AG08396 (cell line): Measurements from ENCODE around the gene SCAF4.

Source experiments
- DNase-seq: peaks from one replicate; pipeline ENCODE4 v3.0.0; 2012; ENCODE audit warnings: low spot score, mixed read lengths

Gene SCAF4

GRCh38 chr21:31737586-31738397 is 5.9 kb upstream of the SCAF4 start:
- peak; percentile 22 for DNase-seq

- no peak for DNase-seq
These were observed 3.6 kb upstream of the SCAF4 start for GRCh38 chr21:31735511-31735992.

GRCh38 chr21:31733551-31734149 is 1.7 kb upstream of the SCAF4 start:
- no peak for DNase-seq

- no peak for DNase-seq
These were observed 956 bp upstream of the SCAF4 start for GRCh38 chr21:31732597-31733550.

GRCh38 chr21:31731056-31731856 is 662 bp downstream of the SCAF4 start:
- peak; percentile 50 for DNase-seq

- no peak for DNase-seq
These were observed 1.2 kb downstream of the SCAF4 start for GRCh38 chr21:31730712-31731055.

- no peak for DNase-seq
These were observed 2.1 kb downstream of the SCAF4 start for GRCh38 chr21:31729622-31730343.

GRCh38 chr21:31728952-31729351 is 3.0 kb downstream of the SCAF4 start:
- no peak for DNase-seq

GRCh38 chr21:31728191-31728590 is 3.7 kb downstream of the SCAF4 start:
- no peak for DNase-seq

- no peak for DNase-seq
These were observed 4.7 kb downstream of the SCAF4 start for GRCh38 chr21:31727181-31727580.

GRCh38 chr21:31726407-31726806 is 5.5 kb downstream of the SCAF4 start:
- DNase-seq, result no peak

- no peak for DNase-seq
These were observed 6.6 kb downstream of the SCAF4 start for GRCh38 chr21:31725202-31725839.

GRCh38 chr21:31724552-31724951 is 7.4 kb downstream of the SCAF4 start:
- DNase-seq, result no peak

GRCh38 chr21:31721381-31721780 is 10.5 kb downstream of the SCAF4 start:
- no peak for DNase-seq

- no peak for DNase-seq
These were observed 11.2 kb downstream of the SCAF4 start for GRCh38 chr21:31720739-31721138.

- DNase-seq, result no peak
These were observed 11.6 kb downstream of the SCAF4 start for GRCh38 chr21:31720330-31720729.

- no peak for DNase-seq
These were observed 15.8 kb downstream of the SCAF4 start for GRCh38 chr21:31716106-31716505.

- DNase-seq, result no peak
These were observed 17.1 kb downstream of the SCAF4 start for GRCh38 chr21:31714741-31715365.

GRCh38 chr21:31713973-31714740 is 17.8 kb downstream of the SCAF4 start:
- DNase-seq, result no peak
